Liver (tissue), 3 donors: ENCODE measurements around the gene AGBL4.

Source experiments
- JUND ChIP-seq, 2 donors: IDR thresholded peaks; 2 replicates each; pipeline ENCODE4 v1.6.1; 2016; ENCODE audit warnings: antibody characterized with exemption in 2 of 2
- RAD21 ChIP-seq, 2 donors: IDR thresholded peaks; 2 replicates each; pipeline ENCODE4 v1.6.1; 2016; ENCODE audit warnings: antibody characterized with exemption in 2 of 2, mild to moderate bottlenecking in 2 of 2
- TF ChIP-seq, protein P1 (sequence below): fragments of 150-350 bp; IDR thresholded peaks from 2 replicates; pipeline ENCODE4 v1.5.1; 2017; ENCODE audit warnings: improper control_type of control experiment, low read depth, low read length; ENCODE audit not compliant: missing input control
- donor health status: healthy.
- donor health status: healthy.

- TF ChIP-seq, protein P1, sequence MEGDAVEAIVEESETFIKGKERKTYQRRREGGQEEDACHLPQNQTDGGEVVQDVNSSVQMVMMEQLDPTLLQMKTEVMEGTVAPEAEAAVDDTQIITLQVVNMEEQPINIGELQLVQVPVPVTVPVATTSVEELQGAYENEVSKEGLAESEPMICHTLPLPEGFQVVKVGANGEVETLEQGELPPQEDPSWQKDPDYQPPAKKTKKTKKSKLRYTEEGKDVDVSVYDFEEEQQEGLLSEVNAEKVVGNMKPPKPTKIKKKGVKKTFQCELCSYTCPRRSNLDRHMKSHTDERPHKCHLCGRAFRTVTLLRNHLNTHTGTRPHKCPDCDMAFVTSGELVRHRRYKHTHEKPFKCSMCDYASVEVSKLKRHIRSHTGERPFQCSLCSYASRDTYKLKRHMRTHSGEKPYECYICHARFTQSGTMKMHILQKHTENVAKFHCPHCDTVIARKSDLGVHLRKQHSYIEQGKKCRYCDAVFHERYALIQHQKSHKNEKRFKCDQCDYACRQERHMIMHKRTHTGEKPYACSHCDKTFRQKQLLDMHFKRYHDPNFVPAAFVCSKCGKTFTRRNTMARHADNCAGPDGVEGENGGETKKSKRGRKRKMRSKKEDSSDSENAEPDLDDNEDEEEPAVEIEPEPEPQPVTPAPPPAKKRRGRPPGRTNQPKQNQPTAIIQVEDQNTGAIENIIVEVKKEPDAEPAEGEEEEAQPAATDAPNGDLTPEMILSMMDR, result no peak
- TF ChIP-seq JUND (IDR thresholded peaks at IDR 0.05) (no peak), RAD21 (IDR thresholded peaks at IDR 0.05) (no peak)
Measured at GRCh38 chr1:49050041-49050440, 973.7 kb downstream of the AGBL4 start.
